ENCODE data around the gene DNAJC18.
"Not testable (repeated sequence)": the region's sequence is repeated elsewhere in the genome, so short reads cannot be mapped to it uniquely, and the experiment has no call there.

Gene DNAJC18

DNA sequence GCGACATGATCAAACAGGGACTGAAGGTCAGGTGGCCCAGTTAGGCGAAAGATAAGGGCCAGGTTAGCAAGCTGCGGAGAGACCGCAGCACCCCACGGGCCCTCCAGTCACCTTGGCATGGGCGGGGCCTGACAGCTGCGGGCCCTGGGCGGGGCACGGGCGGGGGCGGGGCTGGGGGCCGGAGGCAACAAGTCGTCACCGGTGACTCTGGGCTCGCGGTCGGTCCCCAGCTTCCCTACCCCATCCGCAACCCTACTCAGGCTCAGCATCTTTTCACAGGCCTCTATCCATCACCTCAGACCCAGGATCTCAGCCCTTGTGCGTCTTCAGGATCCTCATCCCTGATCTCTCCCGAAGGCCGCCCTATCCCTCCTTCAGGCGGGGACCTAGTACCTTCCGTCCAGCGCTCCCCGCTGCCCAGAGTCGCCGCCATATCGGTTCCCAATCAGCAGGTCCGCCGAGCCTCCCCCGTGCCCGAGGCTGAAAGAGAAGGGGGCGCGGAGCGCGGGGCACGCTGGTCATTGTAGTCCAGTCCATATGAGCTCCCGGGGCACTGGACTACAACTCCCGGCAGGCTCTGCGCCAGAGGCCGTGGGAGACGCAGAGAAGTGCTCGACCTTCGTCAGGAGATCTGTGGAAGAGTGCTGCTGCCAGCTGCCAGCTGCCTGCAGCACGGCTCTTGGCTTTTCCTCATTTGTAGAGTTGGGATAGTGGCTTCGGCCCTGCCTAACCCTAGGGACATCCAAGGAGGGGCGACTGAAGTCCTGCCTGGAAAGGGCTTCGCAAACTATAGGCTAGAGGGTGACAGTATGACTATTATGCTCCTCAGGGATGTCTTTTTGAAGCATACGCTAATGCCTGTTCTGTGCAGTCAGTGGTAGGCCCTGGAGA is at the start of gene DNAJC18:
TSS of gene DNAJC18 (minus strand) at position 513 of the 891 bp plus-strand sequence. CDS start at position 433, 80 bp downstream.
- DNase-seq = peak; percentile 80

DNA sequence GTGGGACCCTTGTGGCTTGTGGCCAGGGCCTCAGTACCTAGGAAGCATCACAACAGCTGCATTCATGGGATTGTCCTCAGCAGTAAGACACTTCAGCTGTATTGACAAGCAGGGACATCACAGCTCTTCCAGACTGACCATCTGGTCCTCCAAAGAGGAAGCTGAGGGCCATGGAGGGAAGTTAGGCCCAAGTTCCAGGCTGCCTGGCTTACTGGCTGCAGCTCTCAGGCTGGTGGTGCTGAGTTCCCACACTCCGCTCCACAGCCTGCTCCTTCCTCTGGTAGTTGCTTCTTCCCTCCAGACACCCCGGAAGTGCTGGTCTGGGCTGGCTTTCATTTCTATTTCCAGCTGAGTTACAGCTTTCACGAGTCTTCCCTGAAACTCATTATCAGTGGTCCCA is 48.9 kb upstream of the DNAJC18 start:
- DNase-seq = no peak

DNA sequence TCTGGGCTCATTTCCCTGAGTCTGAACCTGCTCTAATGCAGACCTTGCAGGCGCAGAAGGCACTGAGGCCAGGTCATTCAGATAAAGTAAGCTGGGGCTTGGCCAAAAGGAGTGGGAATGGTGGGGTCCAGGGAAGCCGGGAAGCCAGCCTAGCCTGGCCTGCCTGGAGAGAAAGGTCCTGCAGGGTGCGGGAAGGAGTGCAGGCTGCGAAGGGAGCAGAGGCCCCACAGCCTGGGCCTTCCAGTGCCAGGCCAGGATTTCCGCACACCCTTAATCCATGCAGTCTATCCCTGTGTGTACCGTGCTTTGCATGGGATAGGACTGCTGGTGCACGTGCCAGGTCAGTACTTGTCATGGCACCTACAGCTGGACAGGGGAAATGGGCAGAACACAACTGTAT is 46.9 kb upstream of the DNAJC18 start:
- DNase-seq = no peak

DNA sequence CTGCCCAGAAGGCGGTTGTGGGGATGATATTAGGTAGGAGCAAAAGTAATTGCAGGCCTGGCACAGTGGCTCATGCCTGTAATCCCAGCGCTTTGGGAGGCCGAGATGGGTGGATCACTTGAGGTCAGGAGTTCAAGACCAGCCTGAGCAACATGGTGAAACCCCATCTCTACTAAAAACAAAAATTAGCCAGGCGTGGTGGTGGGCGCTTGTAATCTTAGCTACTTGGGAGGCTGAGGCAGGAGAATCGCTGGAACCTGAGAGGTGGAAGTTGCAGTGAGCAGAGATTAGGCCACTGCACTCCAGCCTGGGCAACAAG is 43.5 kb upstream of the DNAJC18 start:
- DNase-seq = not testable (repeated sequence)

DNA sequence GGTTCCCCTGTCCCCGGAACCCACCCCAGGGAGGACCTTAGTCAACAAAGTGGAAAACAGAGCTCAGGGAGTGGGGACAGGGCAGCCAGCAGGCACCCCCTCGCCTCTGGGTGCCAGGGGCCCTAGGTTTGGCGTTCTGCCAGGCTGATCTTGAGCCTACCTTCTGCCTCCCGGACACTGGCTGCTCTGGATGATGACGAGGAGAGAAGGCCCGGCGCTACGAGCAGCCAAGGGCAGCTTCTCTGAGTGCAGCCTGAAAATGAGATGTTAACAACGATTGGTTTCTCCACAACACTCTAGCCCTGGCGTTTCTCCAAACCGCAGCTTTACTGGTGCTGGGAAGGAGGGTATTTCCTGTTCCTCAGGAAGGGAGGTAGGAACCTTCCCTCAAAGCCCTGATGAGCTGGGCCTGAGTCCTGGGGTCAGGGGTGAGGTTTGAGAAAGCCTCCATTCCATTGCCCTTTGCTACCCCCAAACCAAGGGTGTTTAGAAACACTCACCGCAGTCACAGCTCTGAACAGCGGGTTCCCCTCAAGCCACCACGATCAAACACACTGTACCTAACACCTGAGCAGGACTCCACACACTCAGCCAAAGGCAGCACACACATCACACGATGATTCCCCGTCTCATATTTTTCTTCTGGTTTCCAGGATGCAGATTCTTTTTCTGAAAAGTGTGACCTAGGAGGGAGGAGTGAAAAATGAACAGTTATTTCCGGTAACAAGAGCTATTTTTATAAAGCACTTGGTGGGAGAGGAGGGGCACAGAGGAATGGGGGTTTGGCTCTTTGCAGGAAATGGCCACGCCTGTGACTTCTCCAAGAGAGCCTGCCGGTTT is 42.9 kb upstream of the DNAJC18 start, which contains the start of gene STING1:
TSS of gene STING1 (minus strand) at position 709 of the 840 bp plus-strand sequence. CDS start 1,054 bp downstream, outside the sequence.
- DNase-seq = peak; percentile 87

DNA sequence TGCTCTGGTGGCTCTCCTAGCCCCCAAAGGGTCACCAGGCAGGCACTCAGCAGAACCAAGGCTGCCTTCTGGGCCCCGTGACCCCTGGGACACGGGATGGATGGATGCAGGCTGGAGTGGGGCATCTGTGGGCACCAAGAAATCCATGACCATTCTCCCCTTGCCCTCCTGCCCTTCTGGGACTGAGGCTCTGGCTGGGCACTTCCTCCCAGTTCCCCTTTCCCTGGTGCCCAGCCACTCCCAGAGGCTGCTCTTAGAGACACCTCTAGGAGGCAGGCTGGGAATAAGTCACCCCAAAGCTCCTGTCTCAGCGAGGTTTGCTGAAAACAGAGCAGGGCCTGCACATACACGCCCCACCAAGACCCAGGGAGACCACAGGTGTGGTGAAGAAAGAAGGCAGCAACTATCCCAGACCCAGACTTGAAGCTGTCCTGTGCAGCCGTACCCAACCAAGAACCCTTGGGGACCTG is 42.3 kb upstream of the DNAJC18 start:
- DNase-seq = no peak

DNA sequence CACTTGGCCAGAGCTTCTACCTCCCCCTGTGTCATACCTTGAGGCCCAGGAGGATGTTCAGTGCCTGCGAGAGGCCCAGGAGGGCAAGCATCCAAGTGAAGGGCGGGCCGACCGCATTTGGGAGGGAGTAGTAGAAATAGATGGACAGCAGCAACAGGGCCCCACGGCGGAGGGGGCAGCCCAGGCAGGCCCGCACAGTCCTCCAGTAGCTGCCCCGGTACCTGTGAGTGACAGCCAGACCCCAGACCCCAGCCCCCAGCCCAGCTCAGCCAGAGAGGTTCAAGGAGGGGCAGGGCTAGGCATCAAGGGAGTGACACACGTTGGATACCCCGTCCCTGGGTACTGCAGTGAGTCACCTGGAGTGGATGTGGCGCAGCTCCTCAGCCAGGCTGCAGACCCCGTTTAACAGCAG is 41.8 kb upstream of the DNAJC18 start:
- no peak for DNase-seq

DNA sequence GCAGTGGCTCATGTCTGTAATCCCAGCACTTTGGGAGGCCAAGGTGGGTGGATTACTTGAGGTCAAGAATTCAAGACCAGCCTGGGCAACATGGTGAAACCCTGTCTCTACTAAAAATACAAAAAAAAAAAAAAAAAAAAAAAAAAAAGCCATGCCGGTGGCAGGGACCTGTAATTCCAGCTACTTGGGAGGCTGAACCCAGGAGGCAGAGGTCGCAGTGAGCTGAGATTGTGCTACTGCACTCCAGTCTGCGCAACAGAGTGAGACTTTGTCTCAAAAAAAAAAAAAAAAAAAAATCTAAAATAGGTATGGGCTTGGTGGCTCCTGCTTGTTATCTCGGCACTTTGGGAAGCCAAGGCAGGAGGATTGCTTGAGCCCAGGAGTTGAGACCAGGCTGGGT is 40.4 kb upstream of the DNAJC18 start:
- not testable (repeated sequence) for DNase-seq

DNA sequence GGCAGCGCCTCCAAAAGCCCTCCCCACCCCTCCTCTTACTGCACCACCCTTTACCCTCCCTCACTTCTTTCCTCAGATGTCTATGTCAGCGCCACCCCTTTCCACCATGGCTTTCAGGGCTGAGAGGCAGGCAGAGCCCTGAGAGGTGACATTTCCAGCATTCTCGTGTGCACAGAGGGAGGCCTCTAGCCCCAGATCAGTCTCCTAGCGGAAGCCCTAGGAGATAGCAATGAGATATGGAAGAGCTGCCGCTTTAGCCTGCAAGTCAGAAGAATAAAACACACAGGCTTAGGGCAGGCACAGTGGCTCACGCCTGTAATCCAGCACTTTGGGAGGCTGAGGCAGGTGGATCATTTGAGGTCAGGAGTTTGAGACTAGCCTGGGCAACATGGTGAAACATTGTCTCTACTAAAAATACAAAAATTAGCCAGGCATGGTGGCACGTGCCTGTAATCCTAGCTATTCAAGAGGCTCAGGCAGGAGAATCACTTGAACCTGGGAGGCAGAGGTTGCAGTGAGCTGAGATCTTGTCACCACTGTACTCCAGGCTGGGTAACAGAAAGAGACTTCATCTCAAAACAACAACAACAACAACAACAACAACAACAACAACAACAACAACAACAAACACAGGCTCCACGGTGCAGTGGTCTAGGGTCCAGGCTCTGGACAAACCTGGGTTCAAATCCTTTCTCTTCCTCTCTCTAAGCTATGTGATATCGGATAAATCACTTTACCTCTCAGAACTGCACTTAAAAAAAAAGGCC is 39.5 kb upstream of the DNAJC18 start:
- DNase-seq = not testable (repeated sequence)

DNA sequence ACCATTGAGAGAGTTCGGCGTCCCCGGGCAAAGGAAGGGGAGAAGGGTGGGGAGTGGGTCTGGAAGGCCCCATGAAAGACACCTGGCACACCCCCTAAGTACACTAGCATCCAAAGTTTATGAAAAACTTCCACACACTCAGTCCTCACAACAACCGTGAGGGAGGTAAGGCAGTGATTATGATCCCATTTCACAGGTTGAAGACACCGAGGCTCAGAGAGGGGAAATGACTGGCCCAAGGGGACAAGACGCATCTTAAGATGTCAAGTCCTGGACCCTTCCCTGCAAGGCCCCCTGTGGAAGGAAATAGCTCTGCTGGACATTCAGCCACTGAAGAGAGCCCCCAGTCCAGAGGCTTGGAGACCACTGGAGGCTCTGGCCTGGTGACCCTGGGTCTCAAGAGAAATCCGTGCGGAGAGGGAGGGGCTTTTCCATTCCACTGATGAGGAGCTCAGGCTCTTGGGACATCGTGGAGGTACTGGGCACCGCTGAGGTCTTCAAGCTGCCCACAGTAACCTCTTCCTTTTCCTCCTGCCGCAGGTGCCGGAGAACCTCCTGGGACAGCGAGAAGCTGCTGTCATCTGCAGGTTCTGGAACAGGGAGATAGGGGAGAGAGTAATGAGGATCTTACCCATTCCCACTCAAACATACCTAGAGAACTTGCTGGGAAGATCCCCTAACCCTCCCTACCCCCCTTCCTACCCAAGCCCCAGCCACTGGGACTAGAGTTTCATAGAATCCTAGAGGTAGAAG is 36.7 kb upstream of the DNAJC18 start:
- no peak for DNase-seq

DNA sequence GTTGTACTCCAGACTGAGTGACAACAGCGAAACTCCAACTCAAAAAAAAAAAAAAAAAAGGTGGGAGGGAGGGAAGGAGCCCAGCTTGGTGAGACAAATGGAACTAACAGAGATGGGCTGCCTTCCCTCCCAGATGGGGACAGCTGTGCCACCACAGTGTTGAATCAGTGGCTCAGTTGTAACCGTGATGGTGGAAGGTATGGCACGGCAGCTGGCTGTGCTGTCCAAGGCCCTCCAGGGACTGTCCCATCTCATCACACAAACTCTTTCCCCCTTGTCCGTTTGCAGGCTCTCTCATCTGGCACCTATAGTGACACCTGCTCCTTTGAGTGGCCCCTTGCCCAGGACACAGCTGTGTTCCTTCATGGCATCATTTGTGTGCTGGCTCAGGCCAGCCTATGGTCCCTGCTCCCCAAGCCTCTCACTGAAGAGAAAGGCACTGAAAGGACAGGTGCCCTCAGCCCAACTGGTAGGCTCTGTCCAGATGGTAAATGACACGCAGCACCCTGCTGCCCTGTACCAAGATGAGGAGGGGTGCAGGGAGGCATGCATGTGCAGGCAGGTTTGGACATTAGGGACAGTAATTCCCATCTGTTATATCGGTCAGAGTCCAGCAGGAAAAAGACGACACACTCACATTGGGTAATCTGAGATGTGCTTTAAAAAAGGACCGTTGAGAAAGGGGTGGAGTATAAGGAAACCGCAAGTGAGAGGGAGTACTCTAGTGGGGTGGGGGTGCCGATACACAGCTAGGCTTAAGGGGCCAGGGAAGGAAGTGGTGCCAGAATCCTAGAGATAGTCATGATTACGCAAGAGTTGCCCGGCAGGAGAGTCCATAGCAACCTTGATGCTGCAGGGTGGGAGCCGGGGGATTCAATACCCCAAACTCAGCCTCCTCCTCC is 35.8 kb upstream of the DNAJC18 start:
- no peak for DNase-seq

DNA sequence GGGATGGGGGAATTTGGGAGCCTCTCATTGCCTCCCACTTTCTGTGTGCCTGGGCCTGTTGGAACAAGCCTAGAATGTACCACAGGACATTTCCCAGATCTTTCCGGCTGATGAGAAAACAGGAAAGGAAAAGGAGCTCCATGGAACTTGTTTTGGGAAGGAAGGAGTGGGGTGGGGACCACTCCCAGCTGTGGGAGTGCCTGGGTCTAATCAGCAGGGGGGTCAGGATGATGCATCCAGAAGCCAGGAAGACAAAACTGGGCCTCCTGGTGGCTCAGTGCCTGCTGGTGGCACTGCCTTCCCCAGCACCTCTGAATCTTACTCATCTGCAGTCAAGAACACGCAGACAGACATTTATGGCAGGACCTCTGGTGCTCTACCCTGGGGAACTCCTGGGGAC is 34.2 kb upstream of the DNAJC18 start:
- DNase-seq = no peak

DNA sequence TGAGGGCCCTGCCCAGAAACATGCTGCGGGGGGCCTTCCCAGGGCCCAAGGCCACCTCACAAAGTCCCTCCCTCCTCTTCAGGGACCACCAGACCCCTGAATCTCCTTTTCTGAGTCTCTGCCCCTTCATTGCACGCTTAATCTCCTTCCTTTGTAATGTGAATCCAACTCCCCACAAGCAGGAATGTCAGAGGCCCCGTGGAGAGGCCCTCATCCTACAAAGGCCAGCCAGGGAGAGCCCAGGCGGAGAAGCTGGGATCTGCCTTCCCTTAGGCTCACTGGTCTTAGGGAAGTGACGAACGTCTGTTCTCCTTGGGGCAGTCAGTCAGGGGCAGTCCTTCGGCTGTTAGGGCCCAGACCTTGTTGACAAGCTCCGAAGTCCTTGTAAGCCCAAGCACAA is 33.8 kb upstream of the DNAJC18 start:
- DNase-seq = no peak

DNA sequence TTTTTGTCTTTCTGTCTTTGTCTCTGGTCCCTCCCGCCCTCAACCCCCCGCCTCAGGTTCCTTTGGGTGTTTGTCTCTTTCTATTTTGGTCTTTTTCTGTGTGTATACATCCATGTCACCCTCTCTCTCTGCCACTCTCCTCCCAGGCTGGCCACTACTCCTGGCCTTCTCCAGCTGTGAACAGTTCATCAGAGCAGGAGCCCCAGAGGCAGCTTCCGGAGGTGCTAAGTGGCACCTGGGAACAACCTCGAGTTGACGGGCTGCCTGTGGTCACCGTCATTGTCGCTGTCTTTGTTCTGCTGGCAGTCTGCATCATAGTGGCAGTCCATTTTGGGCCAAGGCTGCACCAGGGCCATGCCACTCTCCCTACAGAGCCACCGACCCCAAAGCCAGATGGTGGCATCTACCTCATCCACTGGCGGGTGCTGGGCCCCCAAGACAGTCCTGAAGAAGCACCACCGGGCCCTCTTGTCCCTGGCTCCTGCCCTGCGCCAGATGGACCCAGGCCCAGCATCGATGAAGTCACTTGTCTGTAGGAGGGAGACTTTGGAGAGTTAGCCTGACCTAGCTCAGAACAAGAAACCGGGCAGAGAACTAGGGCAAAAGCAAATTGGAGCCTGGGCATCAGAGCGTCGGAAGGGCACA is 33.2 kb upstream of the DNAJC18 start:
- DNase-seq = no peak

DNA sequence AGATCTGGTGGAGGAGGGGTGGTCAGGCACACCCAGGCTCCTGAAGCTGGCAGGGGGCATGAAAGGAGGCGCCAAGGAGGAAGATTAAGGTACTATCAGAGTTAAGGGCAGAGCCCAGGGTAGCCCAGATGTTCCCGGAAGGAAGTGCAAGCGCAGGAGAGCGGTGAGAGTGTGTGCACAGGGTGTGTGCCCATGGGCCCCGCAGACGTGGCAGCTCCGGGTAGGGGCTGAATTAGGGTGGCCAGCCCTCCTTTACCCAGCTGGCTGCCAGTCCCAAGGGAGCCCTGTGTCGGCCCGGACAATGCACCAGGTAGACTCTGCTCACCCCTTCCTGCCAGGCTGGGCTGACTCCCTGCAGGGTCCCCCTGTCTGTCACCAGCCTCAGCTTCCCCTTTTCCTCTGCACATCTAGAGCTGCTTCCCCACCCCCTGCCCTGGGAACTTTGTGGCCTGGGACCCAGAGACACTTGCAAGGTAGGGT is 31.5 kb upstream of the DNAJC18 start, which contains the start of gene SMIM33:
TSS of gene SMIM33 (plus strand) at position 184 of the 480 bp plus-strand sequence. CDS start at position 302, 118 bp downstream.
- no peak for DNase-seq

DNA sequence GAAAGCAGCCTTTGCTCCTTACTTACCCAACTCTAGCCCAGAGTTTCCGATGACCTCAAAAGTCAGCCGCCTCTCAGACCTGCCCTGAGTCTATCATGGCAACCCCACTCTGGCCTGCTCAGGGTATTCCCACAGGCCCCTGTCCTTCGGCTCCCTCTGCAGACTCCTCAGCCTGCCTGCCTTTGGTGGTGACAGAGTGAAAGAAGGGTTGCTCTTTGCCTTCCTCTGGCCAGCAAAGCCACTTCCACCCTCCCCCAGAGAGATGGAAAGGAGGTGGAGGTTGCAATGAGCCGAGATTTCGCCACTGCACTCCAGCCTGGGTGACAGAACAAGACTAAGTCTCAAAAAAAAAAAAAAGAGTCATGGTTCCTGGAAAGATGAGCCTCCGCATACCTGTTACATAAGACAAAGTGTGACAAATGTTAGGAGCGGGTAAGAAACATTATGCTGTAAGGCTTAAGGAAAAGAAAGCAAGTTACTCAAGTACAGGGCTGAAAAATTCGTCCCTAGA is 29.2 kb upstream of the DNAJC18 start:
- DNase-seq = no peak

DNA sequence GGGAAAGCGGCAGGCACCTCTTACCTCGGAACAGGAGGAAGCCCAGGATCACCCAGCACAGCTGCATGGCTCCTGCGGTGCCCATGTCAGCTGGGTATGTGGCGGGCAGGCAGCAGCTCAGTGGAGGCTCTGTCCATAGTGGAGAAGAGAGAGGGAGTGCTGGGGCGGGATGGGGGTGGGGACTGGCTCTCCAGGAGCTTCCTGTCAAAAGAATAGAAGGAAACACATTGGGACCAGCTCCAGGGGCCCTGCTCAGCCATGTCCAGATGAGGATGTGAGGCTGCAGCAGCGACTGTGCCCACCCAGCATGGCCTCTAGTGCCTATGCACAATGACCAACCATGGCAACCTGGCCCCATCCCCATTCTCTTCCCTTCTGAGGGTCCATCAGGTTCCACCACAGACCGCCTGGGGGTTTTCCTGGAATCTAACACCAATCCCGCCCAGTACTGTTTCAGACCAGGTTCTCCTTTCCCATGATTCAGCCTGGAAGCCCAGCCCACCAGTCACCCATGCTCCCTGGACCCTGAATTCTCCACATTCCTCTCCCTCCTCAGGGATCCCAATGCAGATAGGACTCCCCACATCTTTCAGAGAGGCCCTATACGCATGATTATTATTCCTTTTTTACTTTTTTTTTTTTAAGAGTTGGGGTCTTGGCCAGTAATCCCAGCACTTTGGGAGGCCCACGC is 23.4 kb upstream of the DNAJC18 start, which contains the start of gene ECSCR:
TSS of gene ECSCR (minus strand) at position 158 of the 691 bp plus-strand sequence. CDS start at position 85, 73 bp downstream.
- no peak for DNase-seq

DNA sequence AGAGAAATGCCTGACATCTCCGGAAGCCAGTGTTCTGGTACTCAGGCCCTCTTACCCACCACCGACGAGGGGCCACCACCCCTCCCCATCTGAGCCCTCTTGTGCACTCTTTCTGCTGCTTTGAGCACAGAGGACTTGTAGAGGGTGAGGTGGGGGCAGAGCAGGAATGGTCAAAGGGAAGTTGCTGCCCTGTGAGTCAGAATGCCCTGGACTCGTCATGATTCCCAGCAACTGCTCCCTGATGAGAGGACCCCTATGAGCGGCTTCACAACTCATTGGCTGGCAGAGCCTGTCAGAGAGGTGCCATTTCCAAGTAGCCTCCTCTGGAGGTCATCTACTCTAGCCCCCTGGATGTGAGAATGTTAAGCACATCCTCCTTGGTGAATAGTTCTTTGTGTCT is 22.4 kb upstream of the DNAJC18 start:
- DNase-seq = no peak

DNA sequence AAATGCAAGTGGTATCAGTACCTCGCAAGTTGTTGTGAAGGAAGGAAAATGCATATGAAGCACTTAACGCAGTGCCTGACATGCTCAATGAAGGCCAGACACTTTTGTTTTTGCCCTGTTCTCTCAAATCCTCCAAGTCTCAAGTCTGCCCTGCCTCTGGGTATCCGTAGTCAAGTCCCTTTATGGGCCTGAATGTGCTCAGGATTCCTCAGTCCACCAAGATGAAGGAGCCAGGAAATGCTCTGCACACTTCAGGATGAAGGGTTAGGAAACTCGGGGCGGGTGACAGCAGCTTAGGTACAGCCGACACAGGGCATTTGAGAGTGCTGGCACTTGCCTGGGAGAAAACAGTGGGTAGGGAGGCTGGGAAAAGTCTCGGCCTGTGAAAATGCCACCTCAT is 21.9 kb upstream of the DNAJC18 start:
- no peak for DNase-seq

Measured in NCI-H510A (cell line).